ENCODE data around the gene OR4C13. TPM values are rescaled to one million over a fixed set of nuclear protein-coding genes. Genes with fewer than 3 reads are reported as not detected.

OR4C13 gene
- total RNA-seq (2014; rRNA removed; shearing (Covaris generic)) (not detected in 2 replicates), polyA plus RNA-seq (2016; fragmentation: Nextera tagmentation; extraction: Ambion mirVana) (not detected in 2 replicates)
- long read RNA-seq = 0 reads

- no peaks in the 10 kb centered on the region for H3F3A ChIP-seq (replicated peaks; ENCODE audit: low read depth)
- ATAC-seq (no peak), DNase-seq (ENCODE audit: low spot score) (no peak)
- no peak within 1 kb of the TSS for H3K4me3 ChIP-seq
- Mint-ChIP-seq H3K27ac (no peak within 1 kb of the TSS), H3K27me3 (ENCODE audit: insufficient read depth, low read depth, poor library complexity) (peaks cover under 1% of the 10 kb centered on the region), H3K9me3 (peaks cover 88% of the 10 kb centered on the region), H3K36me3 (ENCODE audit: low read depth) (peaks cover 23% of the 10 kb centered on the region), H3K4me3 (no peak within 1 kb of the TSS), H3K4me1 (no peaks in the 10 kb centered on the region)
- TF ChIP-seq JUNB (IDR thresholded peaks at IDR 0.05; ENCODE audit: unreplicated experiment) = no peak
- TF ChIP-seq NANOG (IDR thresholded peaks at IDR 0.05; ENCODE audit: borderline replicate concordance) = no peak
- no peak for TF ChIP-seq ZNF114 (CRISPR knock-in tag; IDR thresholded peaks at IDR 0.05)
- no peak for TF ChIP-seq POLR2AphosphoS5 (IDR thresholded peaks at IDR 0.05; ENCODE audit: low read depth)
- no peak for TF ChIP-seq EZH2phosphoT487 (IDR thresholded peaks at IDR 0.05; ENCODE audit: unreplicated experiment)
- no peak for TF ChIP-seq REST (IDR thresholded peaks at IDR 0.05; ENCODE audit: unreplicated experiment)
- no peak for TF ChIP-seq ZNF331 (CRISPR knock-in tag; IDR thresholded peaks at IDR 0.05; ENCODE audit: low read depth)
- TF ChIP-seq EZH2 (IDR thresholded peaks at IDR 0.05; ENCODE audit: low read depth, unreplicated experiment) = no peak
- no peak for TF ChIP-seq ETS1 (IDR thresholded peaks at IDR 0.05)
- no peak for TF ChIP-seq ZNF462 (CRISPR knock-in tag; IDR thresholded peaks at IDR 0.05)
- TF ChIP-seq CTCF (conservative IDR thresholded peaks at IDR 0.05; ENCODE audit: low read depth in 2 of 2) = no peak
- no peak for TF ChIP-seq STAT1 (IDR thresholded peaks at IDR 0.05; ENCODE audit: unreplicated experiment)
- no peak for TF ChIP-seq CREB1 (CRISPR knock-in tag; IDR thresholded peaks at IDR 0.05; ENCODE audit: low read depth)
- no peaks in the 10 kb centered on the region for H3K9me2 ChIP-seq (ENCODE audit: insufficient read depth)
- no peaks in the 10 kb centered on the region for H3K36me3 ChIP-seq (ENCODE audit: insufficient read depth)
- H2AFZ ChIP-seq = no peak within 1 kb of the TSS
- no peaks in the 10 kb centered on the region for H4K20me1 ChIP-seq (replicated peaks; ENCODE audit: insufficient read depth)
- no peaks in the 10 kb centered on the region for H3K4me1 ChIP-seq (ENCODE audit: insufficient read depth)
- no peak within 1 kb of the TSS for H3K27ac ChIP-seq (ENCODE audit: low read depth)
- H3K4me2 ChIP-seq = no peak within 1 kb of the TSS
- H3K27me3 ChIP-seq (ENCODE audit: insufficient read depth) = no peaks in the 10 kb centered on the region
- H3K79me2 ChIP-seq (replicated peaks; ENCODE audit: insufficient read depth) = no peaks in the 10 kb centered on the region
Observed at GRCh38 chr11:49952091-49952490, at the start of gene OR4C13. TSS of gene OR4C13 (plus strand) at chr11:49952391. CDS start at chr11:49952423, 32 bp downstream.

Measured in GM23338 (cell line).